GM19395 (cell line): ENCODE results near the gene DPF3.

ENCODE experiments used
- ATAC-seq: cut with Tn5 transposase; IDR thresholded peaks from one replicate; pipeline ENCODE4 v1.9.1; 2021; ENCODE audit warnings: mild to moderate bottlenecking, moderate library complexity; ENCODE audit not compliant: unreplicated experiment

DPF3 gene

DNA sequence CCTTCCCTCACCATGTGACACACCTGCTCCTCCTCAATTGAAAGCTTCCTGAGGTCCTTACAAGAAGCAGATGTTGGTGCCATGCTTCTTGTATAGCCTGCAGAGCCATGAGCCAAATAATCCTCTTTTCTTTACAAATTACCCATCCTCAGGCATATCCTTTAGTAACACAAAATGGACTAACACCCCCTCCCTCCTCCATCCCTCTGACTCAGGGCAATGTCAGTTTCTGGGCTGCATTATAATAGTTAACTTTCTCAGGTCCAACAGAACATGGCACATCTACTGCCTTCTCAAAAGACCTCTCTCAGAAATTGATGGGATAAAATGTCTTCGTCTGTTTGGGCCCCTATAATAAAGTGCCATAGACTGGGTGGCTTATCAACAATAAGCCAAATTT is 287.0 kb downstream of the DPF3 start:
- no peak for ATAC-seq

DNA sequence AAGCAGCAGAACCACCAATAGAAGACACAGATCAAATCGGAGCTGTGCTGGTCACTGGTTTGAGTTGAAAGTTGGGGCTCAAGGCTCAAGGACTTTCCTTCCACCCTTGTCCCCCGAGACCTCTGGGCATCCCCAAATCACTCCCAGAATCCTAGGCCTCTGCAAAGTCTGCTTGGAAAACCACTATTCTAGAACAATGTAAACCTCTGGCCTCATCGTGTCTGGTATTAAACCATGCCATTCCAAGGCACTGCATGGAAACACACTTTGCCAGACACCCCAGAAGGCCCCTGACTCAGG is 288.0 kb downstream of the DPF3 start:
- ATAC-seq: no peak

DNA sequence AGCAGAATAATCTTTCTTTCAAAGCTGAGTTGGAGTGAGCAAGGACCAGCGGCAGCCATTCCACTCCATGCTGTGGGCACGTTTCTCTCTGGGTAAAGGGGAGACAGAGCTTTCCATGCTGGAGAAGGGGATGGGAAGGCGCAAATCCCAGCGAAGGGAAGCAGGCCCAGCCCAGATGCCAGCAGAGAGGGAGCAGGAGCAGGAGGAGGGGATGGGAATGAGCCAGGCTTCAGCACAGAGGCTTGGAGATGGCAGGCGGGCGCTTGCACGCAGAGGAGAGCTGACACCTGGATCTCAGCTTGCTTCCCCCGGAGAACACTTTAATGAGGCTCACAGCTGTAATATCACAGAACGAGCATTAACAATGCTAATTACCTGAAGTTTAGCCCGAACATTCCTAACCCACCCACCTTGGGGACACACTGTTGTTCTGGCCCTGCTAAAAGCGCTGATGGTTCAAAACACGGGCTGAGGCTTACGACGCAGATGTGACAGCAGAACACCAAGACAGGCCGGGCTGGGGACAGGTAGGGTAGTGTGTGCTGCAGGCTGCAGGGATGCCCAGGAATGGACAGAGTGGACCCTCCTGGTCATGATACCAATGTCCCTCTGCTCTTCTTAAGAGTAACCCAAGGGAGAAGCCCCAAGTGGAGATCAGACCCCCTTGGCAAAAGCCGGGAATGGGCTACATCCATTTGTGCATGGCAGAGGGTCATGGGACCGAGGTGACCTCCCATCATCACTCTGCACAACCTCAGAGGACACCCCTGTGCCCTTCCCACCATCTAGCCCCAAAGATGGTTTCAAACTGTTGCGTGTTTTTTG is 288.6 kb downstream of the DPF3 start:
- no peak for ATAC-seq

DNA sequence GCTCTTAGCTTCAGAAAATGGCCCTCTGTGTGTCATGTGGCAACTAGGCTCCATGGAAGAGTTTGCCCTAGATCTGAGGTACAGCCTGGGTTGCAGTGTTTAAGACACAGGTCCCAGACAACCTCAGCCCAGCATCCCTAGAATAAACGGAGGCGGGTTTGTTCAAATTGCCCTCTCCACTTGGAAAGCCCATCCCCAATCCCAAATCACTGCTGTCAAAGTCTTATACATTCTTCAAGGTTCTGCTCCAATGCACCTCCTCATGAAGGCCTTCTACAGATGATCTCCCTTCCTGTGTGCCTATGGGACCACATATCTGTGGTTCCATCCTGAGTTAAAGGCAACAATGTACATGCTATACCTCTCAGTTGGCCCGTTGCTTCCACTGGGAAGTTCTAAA is 289.8 kb downstream of the DPF3 start:
- ATAC-seq: no peak

DNA sequence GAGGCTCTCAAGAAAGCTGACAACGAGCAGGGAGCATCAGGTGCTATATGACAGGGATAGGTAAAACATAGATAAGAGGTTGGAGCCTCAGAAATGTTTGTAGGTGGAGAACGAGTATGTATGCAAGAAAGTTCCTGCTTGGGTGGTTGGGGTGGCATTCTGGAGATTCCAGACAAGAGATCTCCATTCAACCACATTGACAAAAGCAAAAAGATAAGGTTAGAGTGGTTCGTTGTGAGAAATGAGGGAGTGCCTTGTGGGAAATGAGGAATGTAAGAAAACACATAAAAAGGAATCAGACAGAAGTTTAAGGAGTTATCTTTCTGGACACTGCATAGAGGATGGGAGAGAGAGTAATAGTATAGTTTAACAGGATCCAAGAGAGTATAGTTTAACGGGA is 290.3 kb downstream of the DPF3 start:
- ATAC-seq: no peak

DNA sequence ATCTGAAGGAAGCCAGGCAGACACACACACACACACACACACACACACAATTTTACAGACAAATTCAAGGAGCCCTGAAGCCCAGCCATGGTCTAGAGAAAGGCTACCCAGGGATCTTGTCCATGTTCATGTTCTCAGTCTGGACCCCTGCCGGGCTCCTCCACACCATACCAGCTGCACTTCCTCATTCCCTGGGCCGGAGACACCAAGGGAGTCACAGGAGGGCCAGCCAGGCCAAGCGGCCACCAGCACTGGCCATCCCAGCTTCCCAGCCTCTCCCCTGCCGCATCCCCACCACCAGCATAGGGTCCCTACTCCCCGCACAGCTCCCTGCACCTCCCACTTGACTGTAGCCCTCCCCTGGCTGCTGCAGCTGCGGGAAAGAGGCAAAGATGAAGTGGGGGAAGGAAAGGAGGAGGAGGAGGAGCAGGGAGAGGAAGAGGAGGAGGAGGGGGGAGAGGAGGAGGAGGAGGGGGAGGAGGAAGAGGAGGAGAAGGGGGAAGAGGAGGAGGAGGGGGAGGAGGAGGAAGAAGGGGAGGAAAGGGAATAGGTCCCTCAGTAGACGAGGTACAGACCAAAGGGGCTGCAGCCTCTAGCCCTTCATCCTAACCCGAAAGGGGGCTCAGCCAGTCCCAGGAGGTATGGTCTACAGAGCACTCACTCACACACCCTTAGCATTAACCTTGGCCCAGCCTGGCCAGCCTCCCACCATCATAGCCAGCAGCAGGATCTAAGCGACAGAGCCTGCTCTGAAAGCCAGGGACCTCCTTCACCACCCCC is 293.2 kb downstream of the DPF3 start:
- no peak for ATAC-seq

DNA sequence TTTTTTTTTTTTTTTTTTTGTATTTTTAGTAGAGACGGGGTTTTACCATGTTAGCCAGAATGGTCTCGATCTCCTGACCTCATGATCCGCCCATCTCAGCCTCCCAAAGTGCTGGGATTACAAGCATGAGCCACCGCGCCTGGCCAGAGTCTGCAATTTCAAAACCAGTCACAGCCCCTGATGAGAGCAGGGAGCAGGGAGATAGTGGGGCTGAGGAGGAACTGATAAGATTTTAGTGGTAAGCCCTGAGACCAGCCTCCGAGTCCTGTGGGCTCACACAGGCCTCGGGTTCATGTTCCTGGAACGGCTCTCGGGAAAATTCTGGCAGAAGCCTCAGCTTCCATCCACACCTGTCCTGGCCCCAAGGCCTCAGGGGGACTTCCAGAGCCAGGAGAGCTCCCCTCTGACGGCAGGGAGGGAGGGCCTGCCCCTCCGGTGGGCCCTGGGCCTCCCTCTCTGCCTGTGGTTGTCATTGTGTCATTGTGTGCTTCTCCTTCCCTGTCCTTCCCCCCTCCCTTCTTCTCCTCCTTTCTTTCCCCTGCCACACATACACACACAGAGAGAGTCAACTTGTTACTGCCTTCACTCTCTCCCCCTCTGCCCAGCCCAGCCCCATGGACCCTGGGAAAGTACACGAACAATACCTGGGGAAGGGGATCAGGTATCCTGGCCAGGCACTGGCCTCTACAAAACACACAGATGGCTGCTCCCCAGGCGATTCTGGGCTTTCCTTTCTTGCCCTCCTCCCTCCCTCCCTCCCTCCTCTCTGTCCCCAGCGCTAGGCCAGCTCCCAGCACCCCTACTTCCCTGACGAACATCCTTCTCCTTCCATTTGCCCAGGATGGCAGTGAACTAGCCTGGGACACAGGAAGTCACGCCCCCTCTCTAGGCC is 294.1 kb downstream of the DPF3 start:
- no peak for ATAC-seq

DNA sequence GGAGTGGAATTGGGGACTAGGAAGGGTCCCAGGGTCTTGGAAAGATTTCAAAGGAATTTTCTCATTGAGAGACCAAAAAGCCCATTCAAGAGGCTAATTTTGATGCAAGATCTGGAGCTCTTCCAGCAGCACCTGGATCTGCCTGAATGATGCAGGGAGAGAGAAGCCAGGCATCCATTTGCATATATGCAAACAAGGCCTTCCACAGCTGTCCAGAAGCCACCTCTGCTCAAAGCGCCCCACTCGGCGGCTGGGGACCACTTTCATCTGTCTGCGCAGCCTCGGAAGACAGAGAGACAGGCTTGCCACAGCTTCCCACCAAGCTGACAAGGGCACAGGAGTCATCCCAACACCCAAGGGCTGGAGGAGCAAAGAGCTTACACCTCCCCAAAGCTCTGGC is 295.6 kb downstream of the DPF3 start:
- no peak for ATAC-seq

DNA sequence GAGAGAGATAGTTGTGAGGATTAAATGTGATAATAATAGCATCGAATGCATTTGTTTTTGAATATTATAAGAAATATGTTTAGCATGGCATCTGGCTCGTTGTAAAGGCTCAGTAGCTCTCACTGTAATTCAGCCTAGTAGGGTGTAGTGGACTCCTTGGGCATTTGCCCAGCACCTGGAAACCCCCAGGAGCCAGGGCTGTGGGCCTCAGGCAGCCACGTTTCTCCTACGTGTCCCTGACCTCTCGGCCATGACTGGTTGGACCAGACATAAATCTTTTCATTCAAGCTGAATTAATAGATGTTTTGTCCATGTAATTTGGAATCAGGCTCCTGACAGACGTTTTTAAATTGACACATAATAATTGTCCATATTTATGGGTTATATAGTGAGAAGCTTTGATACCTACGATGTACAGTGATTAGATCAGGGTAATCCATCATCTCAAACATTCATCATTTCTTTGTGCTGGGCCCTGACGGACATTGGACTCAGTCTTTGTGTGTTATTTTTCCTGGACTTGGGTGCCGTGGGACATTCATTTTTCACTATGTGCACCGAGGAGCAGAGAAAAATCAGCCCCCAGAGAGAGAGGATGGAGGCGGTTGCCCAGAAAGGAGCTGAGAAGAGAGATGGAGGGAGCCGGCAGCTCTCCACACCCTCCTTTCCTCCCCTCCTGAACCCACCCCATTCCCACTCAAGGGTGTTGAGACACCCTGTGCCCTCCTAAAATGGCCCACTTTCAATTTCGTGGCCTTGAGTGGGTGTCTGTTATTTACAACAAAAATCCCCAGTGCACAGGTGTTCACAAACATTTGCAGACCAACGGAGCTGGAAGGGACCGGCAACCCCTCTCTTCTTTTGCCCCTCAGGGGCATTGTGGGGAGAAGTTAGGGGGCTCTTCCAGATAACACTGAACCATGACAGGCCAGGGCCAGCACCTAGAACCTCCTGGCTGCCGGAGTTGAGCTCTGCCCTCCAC is 296.4 kb downstream of the DPF3 start:
- ATAC-seq: no peak

DNA sequence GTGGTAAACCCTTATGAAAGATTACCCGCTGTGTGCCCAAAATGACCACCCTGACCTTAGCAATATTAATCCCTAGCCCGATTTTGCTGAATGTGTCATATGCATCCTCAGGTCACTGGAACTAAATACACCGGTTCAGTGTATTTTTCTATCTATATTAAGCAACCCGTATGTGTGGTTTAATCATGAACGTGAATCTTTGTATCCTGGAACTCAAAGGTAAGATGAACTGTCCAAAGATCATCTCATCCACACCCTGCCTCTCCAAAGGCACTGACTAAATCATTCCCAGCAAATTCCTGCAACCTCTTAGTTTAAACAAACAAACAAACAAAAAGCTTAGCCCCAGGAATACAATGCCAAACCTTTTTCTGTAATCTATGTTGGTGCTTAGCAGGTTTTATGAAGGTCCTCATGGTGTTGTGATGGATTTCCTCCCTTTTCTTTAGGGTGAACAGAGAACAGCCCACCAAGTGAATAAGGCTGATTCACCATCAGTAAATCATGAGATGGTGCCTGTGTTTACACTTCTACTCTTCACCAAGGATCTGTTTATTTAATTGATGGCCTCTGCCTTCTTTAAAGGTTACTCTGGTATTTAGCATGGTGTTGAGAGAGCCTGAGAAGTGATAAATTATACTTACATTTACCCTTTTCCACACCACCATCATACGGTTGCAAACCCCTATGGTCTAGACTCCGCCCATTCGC is 298.6 kb downstream of the DPF3 start:
- no peak for ATAC-seq

DNA sequence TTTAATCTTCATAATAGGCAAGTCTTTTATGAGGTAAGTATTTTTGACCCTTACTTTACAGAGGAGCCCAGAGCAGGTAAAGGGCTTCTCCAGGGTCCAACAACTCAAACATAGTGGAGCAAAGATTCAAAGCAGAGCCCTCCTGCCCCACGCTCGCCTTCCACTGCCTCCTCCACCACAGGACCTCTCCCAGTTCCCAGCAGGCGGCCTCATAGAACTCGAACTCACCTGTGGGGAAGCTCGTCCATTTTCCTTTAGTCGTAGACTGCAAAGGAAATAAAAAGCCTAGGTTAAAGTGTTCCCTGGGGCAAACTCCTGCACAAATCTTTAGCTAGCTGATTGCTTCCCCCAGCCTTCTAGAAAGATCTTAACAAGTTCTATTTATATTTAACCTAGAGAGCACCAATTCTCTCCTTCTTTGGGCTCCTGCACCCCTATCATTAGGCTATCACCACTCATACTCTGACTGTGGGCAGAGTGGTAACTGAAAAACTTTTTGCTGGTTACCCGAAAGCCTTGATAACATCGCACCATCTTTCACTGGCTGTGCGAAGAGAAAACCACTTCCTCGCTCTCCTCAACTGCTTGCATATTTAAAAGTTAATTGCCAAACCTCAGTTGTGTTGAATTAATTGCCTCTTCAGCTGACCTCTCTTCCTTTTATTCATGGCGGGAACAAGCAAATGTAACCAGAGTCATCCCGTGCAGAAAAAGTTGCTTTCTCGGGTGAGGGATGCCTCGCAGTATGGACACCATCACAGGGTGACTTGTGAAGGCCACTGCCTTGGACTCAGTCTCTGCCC is 299.6 kb downstream of the DPF3 start:
- ATAC-seq: peak; percentile 67

DNA sequence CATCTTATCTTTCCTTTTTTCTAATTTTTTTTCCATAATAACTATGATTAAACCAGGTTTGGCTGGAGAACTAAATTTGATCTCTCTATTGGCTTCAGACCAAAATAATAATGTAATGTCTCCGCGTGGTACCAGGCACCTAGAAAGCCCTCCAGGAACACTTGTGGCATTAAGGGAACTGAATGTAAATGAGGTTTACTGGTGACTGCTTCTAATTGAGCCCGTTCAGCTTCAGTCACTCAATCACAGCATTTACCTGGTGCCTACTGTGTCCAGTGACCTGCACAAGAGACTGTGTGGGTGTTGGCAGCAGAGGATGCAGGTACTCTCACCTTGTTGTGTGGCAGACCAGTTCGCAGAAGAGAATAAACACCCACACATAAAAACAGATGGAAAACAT is 302.5 kb downstream of the DPF3 start:
- ATAC-seq: no peak

DNA sequence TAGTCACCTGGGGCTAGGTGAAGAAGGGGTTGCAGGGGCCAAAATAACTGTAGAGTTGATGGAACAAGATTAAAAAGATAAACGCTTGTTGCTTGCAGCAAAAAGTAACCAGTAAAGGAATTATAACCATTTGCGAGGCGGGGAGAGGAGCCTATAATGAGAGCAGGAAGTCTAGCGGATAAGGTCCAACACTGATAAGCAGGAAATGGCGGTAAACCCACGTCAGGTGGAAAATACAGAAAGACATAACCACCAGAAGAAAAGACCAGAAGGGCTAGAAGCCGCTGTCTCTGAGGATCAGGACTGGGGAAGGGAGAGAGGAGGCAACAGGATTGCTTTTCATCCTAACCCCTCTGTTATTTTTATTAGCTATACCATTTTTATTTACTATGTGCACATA is 303.3 kb downstream of the DPF3 start:
- no peak for ATAC-seq

DNA sequence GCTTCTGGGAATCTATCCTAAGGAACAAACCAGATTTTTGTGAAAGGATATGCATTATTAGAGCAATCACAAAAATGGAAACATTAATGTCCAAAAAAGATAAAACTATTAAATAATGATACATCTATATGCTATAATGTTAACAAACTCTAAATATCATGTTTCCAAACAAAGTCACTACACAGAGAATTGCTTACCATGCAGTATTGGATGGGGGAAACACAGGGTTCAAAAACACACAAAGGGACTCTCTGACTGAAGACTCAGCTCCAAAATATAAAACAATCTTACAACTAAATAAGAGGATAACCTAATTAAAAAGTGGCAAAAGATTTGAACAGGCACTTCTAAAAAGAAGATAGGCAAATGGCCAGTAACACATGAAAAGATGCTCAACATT is 304.2 kb downstream of the DPF3 start:
- no peak for ATAC-seq

DNA sequence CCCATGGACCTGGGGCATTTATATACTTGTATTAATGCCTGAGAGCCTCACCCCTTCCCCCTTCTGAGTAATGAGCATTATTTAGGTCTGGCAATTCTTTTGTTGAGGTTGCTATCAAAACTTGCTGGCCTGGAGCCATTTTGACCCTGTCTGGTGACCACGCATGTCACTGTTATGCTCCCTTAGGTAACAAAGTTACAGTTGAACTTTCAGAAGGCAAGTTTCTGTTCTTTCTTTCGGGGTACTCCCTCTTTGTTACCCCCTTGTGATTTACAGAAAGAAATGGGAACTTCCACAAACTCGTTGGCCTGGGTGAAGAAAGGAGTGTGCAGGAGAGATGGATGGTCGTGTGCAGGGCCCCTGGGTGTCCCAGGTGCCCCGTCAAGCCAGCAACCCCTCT is 305.4 kb downstream of the DPF3 start:
- no peak for ATAC-seq

DNA sequence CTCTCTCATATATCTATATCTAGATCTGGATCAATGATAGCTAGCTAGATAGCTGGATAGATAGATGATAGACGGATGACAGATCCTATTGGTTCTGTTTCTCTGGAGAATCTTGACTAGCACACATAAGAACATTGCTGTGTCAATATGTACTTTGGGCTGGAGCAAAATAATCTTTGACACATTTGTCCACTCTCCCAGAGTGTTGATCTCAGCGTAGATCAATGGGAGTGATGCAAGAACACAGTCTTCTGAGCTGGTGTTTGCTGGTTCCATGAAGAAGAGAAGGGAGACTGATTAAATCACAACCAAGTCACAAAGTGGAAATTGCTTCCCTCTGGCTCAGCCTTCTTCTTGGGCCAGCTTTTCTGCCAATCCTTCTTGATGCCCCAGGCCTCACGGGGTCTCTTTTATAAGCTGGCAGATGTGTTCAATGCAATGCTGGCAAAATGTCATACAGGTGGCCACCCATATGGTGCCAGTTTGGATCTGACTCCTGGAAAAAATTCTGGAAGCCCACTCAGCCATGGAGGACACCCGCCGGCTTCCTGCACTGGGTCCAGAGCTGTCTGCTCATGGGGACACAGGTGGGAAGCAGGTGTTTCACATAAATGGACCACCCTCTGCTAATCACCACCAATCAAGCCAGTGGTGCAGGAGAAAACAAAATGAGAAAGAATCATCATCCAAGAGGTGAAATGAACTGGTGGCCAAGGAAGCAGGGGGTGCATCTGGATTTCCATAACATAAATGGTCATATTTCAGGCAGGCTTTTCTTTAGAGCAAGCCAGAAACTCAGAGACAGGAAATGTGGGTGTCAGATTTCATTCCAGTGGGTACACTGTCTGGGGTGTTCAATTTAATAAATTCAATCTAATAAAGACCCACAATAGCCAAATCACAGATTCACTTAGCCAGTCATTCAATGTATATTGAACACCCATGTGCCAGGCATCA is 310.3 kb downstream of the DPF3 start:
- no peak for ATAC-seq

DNA sequence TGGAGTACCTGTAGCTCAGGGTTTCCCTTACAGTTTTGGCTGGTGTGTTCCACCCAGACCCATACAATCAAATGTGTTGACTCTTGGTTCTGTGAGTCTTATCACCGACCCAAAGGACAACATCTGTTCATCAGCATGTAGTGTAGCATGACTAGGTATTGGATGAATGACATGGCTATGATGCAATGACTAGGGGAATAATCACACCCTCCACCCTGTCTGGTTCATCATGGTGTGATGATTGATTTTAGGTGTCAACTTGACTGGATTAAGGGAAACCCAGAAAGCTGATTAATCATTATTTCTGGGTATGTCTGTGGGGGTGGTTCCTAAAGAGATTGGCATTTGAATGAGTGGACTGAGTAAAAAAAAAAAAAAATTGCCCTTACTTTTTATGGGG is 311.3 kb downstream of the DPF3 start:
- no peak for ATAC-seq

DNA sequence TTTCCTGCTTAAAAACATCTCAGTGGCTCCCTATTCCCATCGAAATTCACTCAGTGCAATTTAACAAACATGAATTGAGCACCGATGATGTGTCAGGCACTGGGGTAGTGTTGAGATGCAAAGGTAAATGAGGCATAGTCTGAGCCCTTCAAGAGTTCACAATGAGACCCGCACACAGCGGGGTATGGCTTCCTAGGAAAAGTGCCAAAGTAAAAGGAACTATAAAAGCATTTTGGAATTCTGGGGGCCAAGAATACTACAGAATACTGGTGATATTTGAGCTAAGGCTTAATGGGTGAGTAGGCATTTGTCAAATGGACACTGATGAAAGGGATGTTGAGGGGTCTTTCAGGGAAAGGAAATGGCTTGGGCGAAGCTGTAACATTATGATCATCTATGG is 315.4 kb downstream of the DPF3 start:
- no peak for ATAC-seq
